ENCODE measurements around the gene MYBPH.

MYBPH gene

DNA sequence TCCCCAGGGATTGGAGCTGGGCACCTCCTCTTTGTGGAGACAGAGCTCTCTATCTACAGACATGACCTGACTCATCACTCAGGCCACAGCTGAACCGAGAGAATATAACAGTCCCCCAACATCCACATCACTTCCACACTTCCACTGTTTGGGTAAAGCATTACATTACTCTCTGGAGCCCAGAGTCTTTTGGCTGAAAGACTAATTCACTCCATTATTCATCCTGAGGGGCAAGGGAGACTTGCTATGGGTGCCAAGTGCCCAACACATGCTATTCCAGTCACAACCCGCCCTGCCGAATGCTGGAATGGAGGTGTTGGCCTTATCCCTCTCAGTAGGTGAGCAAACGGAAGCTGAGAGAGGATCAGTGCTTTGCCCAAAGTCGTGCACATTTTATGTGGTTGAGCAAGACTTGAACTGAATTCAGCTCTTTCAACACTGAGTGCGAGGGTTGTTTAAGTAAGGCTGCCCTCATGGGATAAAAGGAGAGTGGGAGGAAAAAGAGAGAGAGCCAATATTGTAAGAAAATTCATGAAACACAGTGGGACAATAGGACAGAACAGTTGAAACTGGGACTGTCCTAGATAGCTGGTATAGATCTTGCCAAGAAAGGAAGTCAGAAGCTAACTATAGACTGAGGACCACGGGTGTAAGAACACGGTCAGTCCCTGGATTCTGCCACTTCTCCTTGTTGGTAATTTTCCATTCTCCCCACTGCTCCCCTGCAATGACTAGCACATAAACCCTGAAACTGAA is 24.4 kb upstream of the MYBPH start:
- DNase-seq, result no peak

DNA sequence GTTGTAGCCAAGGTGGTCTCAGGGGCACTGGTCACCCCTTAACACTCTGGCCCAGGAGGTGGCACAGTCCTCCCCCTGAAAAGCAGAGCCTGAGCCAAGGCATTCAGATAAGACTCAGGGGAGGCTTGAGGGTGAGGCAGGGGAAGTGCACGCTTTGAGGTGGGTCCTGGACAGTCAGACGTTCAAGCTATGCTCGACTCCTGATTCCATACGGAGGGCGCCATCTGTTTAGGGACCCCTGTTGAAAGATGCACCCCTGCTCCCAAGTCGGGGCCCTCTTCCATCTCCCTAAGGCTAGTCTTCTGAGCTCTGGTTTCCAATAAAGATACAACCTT is 23.8 kb upstream of the MYBPH start:
- DNase-seq, result no peak

DNA sequence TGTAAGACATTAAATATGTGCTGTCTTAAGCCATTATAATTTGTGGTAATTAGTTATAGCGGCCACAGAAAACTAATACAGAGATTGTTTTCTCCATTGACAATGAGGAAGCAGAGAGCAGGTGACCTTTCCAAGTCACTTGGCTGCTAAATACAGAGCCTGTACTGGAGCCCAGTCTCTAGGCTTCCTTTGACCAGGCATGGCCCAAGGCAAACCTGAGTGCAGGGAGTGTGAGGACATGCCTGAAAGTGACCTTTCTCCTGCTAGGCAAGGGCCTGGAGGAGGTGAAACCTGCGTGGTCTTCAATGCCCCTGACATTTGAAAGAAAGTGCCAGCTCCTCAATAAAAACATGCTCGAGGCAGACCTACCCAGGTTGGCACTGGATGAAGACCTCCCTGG is 23.4 kb upstream of the MYBPH start:
- no peak for DNase-seq

DNA sequence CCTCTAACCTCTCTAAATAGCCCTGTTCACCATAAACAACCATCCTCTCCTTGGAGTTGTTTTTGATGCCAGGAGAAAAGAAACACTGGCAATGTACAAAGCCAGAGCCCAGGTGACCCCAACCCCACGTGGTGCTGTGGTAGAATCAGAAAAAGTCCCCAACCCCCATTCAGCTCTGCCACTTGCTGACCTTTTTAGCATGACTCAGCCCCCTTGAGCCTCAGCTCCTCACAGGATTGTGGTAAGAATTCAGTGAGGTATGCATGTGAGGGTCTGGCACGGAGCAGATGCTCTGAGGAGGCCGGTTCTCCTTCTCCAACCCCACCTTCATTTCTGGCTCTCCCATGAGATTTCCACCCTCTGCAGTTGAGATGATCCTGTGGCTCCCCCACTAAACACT is 22.0 kb upstream of the MYBPH start:
- no peak for DNase-seq

DNA sequence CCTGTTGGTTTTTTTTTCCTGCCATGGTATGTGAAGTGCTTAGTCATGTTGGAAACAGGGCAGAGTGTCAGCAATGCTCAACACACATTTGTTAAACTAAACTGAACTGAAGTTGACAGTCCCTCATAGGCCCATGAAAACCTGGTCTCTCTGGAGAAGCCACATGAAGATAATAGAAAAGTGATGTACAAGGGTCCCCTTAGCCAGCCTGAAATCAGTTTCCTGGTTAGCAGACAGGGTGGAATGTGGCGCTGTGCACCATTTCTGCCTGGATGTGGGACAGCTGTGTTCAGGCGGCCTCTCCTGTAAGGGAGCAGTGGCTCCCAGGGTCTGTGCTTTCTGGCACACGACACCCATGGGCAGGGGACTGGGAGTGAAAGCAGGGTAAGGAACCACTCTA is 20.7 kb upstream of the MYBPH start:
- no peak for DNase-seq

DNA sequence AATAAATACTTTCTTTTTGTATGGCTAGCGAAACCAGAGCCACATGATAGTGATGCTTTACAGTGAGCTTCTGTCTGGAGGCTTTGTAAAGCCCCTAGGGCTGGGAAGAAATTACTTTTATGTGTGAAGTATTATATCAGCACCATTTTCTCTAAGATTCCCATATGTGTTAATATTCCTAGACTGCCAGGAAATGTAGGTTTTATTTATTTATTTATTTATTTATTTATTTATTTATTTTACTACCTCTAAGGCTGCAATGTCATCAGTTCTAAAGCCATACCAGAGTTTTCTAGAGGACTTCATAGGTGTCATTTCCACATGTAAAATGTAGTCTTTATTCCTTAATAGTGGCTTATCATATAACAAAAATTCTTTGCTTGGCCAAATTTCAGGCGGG is 15.3 kb upstream of the MYBPH start:
- DNase-seq, result no peak

DNA sequence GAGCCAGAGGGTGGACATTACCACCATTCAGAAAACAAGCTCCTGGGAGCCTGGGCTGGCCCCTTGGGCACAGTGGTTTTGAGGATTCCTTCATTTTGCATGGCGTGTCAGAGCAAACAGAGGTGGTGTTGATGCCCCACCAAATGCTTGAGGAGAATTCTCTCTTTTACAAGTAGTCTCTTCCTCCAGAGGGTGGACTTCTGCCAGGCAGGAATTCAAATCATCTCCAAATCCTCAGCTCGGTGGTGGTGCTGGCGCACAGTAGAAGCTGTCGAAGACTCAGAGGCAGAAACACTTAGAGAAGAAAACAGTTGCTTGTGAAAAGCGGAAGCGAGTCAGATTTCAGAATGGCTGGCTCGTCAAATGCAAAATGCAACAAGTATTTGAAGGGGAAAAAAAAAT is 14.3 kb upstream of the MYBPH start:
- no peak for DNase-seq

DNA sequence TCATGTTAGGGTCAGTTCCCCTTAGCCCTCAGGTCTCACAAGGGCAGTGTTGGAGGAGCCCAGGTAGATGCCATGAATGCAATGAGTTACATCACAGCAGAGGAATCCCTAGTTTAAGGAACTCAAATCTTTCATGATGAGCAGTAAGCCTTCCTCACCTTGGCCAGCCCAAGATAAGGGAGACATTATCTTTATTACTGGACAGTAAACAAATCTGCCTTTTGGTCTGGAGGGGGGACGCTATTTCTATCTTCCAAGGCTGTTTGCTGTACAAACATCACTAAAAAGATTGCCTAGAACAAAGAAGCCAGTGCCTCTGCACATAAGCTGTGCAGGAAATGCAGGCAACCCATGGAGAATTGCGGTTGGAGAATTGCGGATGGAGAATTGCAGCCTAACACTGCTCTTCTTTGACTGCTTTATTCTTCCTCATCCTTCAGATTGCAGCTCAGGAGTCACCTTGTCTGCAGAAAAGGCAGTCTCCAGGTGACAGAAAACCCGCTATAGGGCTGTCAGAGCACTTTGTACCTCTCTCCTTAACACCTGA is 13.1 kb upstream of the MYBPH start:
- no peak for DNase-seq

DNA sequence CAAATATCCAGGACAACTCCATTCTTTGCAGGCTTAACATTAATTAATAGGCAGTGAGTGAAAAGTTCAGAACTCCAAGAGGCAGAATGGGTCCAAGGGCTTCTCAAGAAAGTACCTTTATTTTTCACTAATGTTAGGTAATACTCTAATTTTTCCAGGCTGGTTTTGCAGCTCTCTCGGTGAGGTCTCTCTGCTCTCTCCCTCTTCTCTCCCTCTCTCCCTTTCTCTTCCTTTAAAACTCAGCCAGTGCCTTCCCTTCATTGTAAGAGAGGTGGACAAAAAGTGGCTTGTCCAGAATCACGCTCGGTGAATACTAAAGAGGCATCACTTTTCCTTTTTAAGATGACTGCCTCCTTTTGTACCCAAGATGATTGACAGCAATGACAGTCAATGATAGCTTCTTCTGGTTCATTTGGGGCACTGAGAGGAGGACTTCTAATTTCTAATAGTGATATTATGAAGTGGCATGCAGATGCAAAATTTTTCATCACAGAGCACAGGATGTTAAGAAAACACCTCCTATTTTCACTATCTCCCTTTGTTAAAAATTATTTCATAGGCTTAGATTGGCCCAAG is 12.2 kb upstream of the MYBPH start:
- DNase-seq, result no peak

DNA sequence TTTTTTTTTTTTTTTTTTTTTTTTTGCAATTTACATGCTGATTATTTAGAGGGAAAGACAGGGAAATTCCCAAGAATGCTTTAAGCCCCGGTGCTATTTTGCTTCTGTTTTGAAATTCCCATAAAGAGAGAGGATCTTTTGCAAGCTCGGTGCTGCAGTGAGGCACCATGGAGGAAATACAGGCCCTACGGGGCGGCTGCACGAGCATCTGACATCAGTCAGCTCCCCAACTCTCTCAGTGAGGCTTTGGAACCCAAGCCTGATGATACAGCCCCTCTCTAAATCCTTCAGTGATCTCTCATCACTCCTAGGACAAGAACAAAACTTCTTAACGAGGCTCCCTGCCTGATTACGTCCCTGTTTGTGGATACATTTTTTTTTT is 11.7 kb upstream of the MYBPH start:
- no peak for DNase-seq

DNA sequence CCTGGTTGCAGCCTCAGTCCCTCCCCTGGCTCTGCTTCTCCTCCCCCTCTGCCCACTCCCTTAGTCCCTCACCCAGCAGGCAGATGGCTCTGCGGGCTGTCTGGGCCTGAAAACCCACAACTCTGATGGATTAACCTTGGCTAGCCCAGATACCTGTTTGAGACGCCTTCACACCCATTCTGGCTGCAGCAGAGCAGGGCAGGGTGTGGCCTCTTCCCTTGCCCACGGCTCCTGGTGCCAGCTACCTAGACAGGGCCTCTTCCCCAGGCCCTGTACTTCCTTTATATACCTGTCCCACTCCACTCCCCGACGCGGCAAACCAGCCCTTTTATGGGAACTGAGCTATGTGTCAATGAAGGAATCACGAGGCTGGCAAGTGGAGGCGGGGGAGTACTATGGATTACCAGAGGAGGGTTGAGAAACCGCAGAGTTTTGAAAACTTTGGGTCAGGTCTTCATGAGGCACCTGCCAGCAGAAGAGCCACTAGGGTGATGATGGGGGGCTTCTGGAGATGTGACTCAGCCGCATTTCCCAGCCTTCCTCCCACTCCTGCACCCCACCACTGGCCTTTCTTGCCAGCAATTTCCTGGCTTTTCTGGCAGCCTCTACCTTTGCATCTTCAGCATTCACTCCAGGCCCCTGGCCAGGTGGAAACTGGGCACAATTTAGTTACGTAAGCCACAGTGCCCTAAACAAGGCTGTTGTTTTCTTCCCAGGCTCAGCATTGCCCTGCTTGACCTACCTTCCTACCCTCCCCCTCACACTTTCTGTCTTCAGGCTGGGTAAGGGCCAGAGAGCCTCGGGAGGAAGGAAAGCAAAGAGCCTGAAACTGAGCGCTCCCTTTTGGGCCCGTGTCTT is 11.0 kb upstream of the MYBPH start, which contains the start of gene CHI3L1:
CHI3L1 (minus strand) TSS at position 259 of the 858 bp plus-strand sequence; CDS start at position 178, 81 bp downstream.
- no peak for DNase-seq

DNA sequence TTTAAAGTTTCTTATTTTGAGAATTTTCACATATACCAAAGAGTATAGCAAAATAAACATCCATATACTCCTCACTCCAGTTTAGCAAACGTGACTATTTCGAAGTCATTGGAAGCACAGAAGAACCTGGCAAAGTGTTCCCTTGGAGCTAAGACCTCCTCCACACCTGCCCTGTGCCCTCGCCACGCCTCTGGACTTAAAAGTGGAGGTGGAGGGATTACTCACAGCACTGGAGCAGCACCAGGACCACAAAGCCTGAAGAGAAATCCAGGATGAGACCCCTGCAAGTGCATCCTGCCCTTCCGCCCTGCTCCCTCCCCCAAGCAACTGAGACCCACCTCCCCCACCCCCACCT is 10.4 kb upstream of the MYBPH start:
- DNase-seq, result no peak

DNA sequence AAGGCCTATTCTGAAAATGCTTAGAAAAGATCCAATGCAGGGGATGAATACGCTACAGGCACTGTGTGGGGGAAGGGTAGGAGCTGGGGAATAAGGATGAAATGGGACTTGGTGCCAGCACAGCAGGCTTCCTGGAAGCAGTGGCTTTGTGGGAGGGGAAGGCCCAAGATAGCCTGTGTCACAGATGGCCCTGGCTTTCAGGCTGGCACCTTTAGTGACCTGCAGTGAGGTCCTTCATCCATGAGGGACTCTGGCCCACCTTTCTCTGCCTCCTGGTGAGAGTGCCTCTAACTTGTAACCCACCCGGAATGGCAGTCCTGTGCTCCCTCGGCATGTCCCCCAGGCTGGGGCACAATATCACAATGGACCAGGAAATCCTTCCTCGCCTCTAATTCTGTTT is 10.0 kb upstream of the MYBPH start:
- DNase-seq, result no peak

DNA sequence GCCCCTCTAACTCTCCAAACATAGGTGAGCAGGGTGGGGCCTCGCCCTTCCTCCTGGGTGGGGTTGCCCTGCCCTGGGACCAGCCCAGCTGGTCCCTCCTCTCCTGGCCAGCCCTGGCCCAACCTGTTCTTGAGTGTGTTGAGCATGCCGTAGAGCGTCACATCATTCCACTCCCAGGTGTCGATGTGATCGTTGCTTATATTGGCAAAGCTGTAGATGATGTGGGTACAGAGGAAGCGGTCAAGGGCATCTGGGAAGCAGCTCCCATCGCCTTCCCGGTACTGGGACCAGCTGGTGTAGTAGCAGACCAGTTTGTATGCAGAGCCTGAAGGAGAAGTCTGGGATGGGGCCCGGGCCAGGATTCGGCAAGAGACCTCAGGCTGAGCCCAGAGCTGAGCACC is 9.4 kb upstream of the MYBPH start:
- no peak for DNase-seq

DNA sequence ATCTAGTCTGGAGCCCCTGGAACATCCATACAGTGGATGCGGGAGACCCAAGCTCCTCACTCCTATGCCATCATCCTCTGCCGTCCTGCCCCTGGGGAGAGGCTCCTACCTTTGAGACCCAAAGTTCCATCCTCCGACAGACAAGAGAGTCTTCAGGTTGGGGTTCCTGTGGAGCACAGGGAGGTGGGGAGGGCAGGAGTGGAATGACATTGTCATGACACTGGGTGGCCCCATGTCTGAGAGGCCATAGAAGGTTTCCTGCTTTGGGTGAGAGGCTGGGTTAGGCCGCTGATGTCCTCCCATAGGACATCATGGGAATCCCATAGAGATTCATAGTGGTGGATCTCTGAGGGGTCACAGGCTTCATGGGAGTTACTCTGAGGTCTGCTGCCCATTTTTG is 8.8 kb upstream of the MYBPH start:
- no peak for DNase-seq

DNA sequence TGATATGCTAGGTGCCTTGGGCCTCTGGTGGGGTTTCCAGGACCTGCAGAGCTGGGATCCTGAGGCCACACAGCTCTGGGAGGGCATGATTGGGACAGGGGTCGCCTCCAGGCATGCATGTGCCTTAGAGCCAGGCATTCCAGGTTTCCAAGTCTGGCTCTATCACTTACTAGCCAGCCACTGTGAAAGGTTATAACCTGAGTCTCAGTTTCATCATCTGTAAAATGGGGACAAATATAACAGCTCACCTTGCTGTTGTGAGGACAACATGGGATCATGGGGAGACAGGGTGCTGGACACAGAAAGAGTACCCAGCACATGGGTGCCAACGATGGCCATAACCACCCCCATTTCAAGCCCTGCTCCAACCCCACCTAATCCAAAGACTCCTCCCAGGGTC is 8.2 kb upstream of the MYBPH start:
- DNase-seq, result no peak

DNA sequence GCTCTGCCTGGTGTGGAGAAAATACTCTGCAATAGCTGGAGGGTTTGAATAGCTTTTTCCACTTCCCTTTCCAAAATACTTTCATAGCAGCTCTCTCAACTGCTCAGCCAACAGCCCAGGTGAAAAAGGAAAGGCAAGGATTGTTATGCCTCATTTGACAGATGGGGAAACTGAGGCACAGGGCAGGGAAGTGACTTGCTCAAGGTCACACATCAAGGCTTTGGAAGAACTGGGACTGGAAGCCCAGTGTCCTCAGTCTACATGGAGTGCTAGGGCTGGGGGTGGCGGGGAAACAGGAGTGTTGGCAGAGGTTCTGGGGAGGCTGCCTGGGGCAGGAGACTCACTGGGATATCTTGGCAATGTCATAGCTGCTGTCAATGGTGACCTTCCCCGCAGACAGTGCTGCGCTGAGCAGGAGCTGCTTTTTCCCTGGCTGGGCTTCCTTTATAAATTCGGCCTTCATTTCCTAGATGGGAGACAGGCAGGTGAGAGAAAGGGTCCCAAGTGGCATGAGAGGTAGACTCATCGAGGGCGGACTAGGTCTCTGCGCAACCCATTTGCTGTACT is 6.8 kb upstream of the MYBPH start:
- no peak for DNase-seq

DNA sequence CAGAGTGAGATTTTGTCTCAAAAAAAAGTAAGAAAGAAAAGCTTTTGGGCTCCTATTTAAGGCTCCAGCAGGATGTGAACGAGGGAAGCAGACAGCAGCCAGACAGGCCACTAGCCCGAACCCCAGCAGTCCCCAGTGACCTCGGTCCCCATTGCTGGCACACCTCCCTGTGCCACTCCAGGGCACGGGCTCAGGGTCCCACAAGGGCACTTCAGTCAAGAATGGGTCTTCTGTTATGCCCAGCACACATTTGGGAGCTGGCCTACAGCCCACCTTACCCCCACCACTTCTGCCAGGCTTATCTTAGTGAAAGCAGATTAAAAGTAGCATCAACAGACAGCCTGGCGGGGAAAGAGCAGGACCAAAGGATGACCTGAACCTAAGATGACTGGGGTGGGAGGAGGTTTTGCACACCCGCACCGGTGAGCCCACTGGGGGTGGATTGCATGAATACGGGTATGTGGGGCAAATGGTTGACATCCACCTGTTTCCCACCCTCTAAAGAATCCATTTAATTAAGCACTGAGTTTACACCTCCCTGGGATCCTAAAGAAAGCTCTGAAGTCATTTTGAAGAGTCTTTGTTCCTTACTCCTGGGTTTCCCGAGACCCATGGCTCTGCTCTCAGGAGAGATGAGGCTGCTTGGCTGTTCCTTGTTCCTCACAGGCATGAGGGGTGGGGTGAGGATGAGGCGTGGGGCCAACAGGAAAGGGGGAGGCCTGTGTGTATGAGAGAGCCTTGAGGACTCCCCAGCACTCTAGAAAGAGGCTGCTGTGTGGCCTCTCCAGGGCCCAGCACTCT is 6.2 kb upstream of the MYBPH start:
- DNase-seq, result no peak

DNA sequence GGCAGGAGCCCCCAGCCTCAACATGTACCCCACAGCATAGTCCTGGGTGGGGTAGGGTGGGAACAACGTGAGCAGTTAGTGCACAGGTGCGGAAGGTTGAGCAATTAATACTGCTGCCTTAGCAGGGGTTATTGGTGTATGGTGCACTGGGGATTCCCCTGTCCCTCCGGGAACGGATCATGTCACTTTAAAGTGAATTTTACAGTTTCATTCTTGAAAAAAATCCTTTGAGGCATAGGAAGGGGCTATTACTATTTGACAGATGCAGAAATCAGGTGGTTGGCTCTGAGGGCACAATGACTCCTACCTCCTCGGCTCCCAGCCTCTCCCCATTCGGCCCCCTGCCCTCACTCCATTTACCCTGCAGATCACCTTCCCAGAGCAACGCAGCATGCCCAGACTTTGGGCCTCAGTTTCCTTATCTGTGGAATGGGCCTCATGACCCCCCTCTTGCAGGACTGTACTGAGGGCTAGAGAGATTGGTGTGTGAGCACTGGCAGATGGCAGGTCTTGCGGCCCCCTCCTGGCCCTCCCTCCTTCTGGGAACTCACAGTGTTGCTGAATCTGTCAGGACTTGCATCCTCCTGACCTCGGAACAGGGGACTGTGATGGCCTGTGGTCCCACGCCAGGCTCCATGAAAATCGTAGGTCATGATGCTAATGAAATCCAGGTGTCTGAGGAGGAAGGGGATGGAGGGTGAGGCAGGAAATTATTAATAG is 5.1 kb upstream of the MYBPH start:
- no peak for DNase-seq

DNA sequence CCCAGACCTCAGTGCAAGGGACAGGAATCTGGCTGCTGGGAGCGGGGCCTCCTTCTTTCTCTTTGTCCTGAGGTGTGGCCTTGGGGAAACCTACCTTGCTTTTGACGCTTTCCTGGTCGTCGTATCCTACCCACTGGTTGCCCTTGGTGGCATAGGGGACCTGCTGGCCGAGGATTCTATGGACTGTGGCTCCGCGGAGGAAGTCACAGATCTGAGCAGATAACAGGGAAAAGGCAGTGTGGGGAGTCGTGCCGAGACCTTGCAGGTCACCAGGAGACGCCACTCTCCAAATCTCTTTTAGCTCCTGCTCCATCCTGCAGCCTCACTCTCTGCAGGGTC is 4.0 kb upstream of the MYBPH start:
- DNase-seq, result no peak

DNA sequence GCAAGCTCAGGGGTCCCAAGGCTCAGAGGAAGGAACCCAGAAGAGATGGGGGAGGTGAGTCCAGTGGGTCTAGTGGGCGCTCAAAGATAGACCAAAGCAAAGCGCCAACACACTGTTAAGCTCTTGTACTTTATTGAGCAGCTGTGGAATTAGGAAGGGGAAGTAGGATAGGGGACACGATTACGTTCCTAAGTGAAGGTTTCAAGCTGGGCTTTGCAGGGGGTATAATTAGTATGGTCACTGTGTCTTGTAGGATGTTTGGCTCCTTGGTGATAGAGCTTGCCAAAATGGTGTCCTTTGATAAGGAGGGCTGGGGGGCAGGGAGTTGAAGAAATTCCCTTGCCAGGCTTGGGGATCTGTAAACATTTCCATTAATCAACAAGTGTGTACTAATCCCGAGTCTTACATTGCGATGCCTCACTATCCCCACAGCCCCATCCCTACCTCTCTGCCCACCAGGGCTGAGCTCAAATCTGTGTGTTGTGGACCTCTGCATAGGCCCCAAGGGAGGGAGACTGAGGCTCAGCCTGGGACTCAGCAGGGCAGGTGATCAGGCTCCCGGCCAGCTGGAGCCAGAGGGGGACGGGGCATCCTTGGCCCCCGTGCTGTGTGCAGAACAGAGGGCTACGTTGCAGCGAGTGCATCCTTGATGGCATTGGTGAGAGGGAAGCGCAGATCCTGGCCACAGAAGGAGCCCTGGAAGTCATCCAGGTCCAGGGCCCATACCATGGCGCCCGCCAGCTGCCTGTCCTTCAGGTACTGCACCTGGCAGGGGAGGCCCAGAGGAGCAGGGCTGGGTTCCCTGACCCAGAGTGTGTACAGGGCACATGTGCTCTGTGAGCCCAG is 3.4 kb upstream of the MYBPH start:
- DNase-seq, result no peak

Data from NCI-H2081 treated with DMSO at 0.1 percent for 48 hours (cell line).